Suprapubic skin (tissue), 3 donors: ENCODE results near the gene TAF3.

Experiments
- CTCF ChIP-seq, 2 donors: fragments of 200-600 bp in 1 of 2; fragments of 450-650 bp in 1 of 2; sonication (generic) in 1 of 2; IDR thresholded peaks; one replicate each; pipeline ENCODE4 v1.5.1; 2016 to 2019; ENCODE audit warnings: antibody characterized with exemption in 2 of 2, mild to moderate bottlenecking in 1 of 2, moderate library complexity in 1 of 2
- EP300 ChIP-seq: sonication (generic); formaldehyde crosslinking; IDR thresholded peaks from one replicate; pipeline ENCODE4 v1.6.1; 2017; ENCODE audit warnings: antibody characterized with exemption
- POLR2A ChIP-seq, 2 donors: fragments of 450-650 bp; IDR thresholded peaks; one replicate each; pipeline ENCODE4 v1.6.1; 2017; ENCODE audit warnings: antibody characterized with exemption in 2 of 2, mild to moderate bottlenecking in 2 of 2, moderate library complexity in 2 of 2

GRCh38 chr10:7945034-7945433, 126.7 kb downstream of the TAF3 start:
- TF ChIP-seq POLR2A (IDR thresholded peaks at IDR 0.05) (no peak), CTCF (IDR thresholded peaks at IDR 0.05) (no peak), EP300 (no peak)
